H1 (cell line): ENCODE data around the gene COL11A2. TPM values are rescaled to one million over a fixed set of nuclear protein-coding genes. Genes with fewer than 3 reads are reported as not detected.

Experiments used
- CTCF ChIA-PET: fragments of 300-600 bp; sonication (Branson Sonifier 250); formaldehyde crosslinking; loops from one replicate; lab custom pipeline; 2021; ENCODE audit not compliant: partially characterized antibody; lab: Charles Lee
- POLR2A ChIA-PET: fragments of 300-600 bp; sonication (Branson Sonifier 250); formaldehyde crosslinking; loops from one replicate; lab custom pipeline; 2021; ENCODE audit warnings: inconsistent platforms; ENCODE audit not compliant: partially characterized antibody; lab: Charles Lee
- DNase-seq, 2 experiments: peaks; one replicate each; pipeline versions ENCODE4 v3.0.0 to v3.0.0-alpha.2; 2010 to 2022; ENCODE audit warnings: low spot score in 2 of 2, low read depth in 1 of 2, mixed read lengths in 1 of 2
- FAIRE-seq: peaks from 2 replicates; lab custom pipeline; 2011; peaks lifted over from hg19 to GRCh38; lab: Jason Lieb, UNC
- H2AFZ ChIP-seq: 2 replicates; pipeline ENCODE4 v1.8.1; 2012; ENCODE audit warnings: low read length, inconsistent platforms
- H2AK5ac ChIP-seq: 2 replicates; pipeline ENCODE4 v1.6.1; 2013; ENCODE audit warnings: low read depth, low read length
- H2BK120ac ChIP-seq: replicated peaks from 2 replicates; pipeline ENCODE3; 2013; ENCODE audit warnings: low read depth, low read length, inconsistent platforms
- H2BK12ac ChIP-seq: 2 replicates; pipeline ENCODE4 v1.6.1; 2013; ENCODE audit warnings: low read depth, low read length
- H2BK15ac ChIP-seq: 2 replicates; pipeline ENCODE4 v1.6.1; 2013; ENCODE audit warnings: low read length
- H2BK20ac ChIP-seq: 2 replicates; pipeline ENCODE4 v1.6.1; 2013; ENCODE audit warnings: low read length
- H2BK5ac ChIP-seq: 2 replicates; pipeline ENCODE4 v1.6.1; 2013; ENCODE audit warnings: low read depth, low read length
- H3K14ac ChIP-seq: 2 replicates; pipeline ENCODE4 v1.6.1; 2013; ENCODE audit warnings: inconsistent platforms; ENCODE audit not compliant: insufficient read length
- H3K18ac ChIP-seq: 2 replicates; pipeline ENCODE4 v1.6.1; 2013; ENCODE audit warnings: low read length; ENCODE audit errors: extremely low read depth
- H3K23ac ChIP-seq: 2 replicates; pipeline ENCODE4 v1.6.1; 2013; ENCODE audit warnings: inconsistent platforms; ENCODE audit not compliant: insufficient read length
- H3K23me2 ChIP-seq: 2 replicates; pipeline ENCODE4 v1.6.1; 2013; ENCODE audit warnings: low read depth, low read length
- H3K27ac ChIP-seq: 2 replicates; pipeline ENCODE4 v1.6.1; 2011; ENCODE audit warnings: low read depth, low read length, inconsistent platforms
- H3K27me3 ChIP-seq, 4 experiments: replicated peaks in 1 of 4; 1 replicate in 1 of 4; 2 replicates in 3 of 4; pipeline versions ENCODE4 v1.6.1 to v1.8.1; 2011 to 2013; ENCODE audit warnings: low read length in 3 of 4, mild to moderate bottlenecking in 3 of 4, inconsistent platforms in 2 of 4, mixed read lengths in 2 of 4, moderate library complexity in 1 of 4; ENCODE audit not compliant: control insufficient read depth in 3 of 4, insufficient read depth in 3 of 4; ENCODE audit errors: extremely low read depth in 1 of 4
- H3K36me3 ChIP-seq, 4 experiments: 2 replicates each; pipeline versions ENCODE4 v1.6.1 to v1.8.1; 2011 to 2013; ENCODE audit warnings: mild to moderate bottlenecking in 4 of 4, low read length in 3 of 4, moderate library complexity in 2 of 4, control low read depth in 1 of 4, inconsistent platforms in 1 of 4; ENCODE audit not compliant: insufficient read depth in 4 of 4, control insufficient read depth in 2 of 4
- H3K4ac ChIP-seq: replicated peaks from 2 replicates; pipeline ENCODE3; 2013; ENCODE audit warnings: low read length, low read depth, mixed read lengths, inconsistent platforms; ENCODE audit not compliant: insufficient read length
- H3K4me1 ChIP-seq, 4 experiments: replicated peaks in 1 of 4; 1 replicate in 1 of 4; 2 replicates in 3 of 4; pipeline versions ENCODE4 v1.6.1 to v1.8.1; 2011 to 2013; ENCODE audit warnings: low read length in 3 of 4, inconsistent platforms in 2 of 4, mixed read lengths in 1 of 4; ENCODE audit not compliant: insufficient read depth in 4 of 4, control insufficient read depth in 3 of 4
- H3K4me2 ChIP-seq, 2 experiments: 2 replicates each; pipeline versions ENCODE4 v1.6.1 to v1.8.1; 2011 to 2013; ENCODE audit warnings: low read depth in 2 of 2, low read length in 2 of 2, control low read depth in 1 of 2, inconsistent platforms in 1 of 2, mild to moderate bottlenecking in 1 of 2; ENCODE audit not compliant: insufficient read depth in 1 of 2
- H3K4me3 ChIP-seq, 4 experiments: fragments of 200-600, 300-600 bp in 1 of 4; sonication (generic), shearing (Covaris generic), sonication (Bioruptor Twin) in 1 of 4; 2 replicates each; pipeline versions ENCODE4 v1.5.1 to v1.8.1; 2011 to 2016; ENCODE audit warnings: low read length in 4 of 4, low read depth in 3 of 4, control low read depth in 2 of 4, inconsistent platforms in 2 of 4, mild to moderate bottlenecking in 2 of 4, mixed read lengths in 1 of 4, moderate library complexity in 1 of 4; ENCODE audit not compliant: insufficient read depth in 2 of 4; ENCODE audit errors: extremely low read depth in 1 of 4
- H3K56ac ChIP-seq: replicated peaks from 2 replicates; pipeline ENCODE3; 2013; ENCODE audit warnings: low read depth, mild to moderate bottlenecking, mixed read lengths, low read length, inconsistent platforms; ENCODE audit not compliant: insufficient read length
- H3K79me1 ChIP-seq: 2 replicates; pipeline ENCODE4 v1.6.1; 2013; ENCODE audit warnings: low read depth, low read length, control low read depth
- H3K79me2 ChIP-seq, 2 experiments: 2 replicates each; pipeline versions ENCODE4 v1.6.1 to v1.8.1; 2012 to 2013; ENCODE audit warnings: low read length in 2 of 2, mild to moderate bottlenecking in 2 of 2, inconsistent platforms in 1 of 2; ENCODE audit not compliant: insufficient read depth in 2 of 2, control insufficient read depth in 1 of 2
- H3K9ac ChIP-seq, 4 experiments: replicated peaks in 1 of 4; 1 replicate in 1 of 4; 2 replicates in 3 of 4; pipeline versions ENCODE4 v1.6.1 to v1.8.1; 2011 to 2013; ENCODE audit warnings: low read depth in 3 of 4, low read length in 3 of 4, control low read depth in 2 of 4, mild to moderate bottlenecking in 2 of 4, moderate library complexity in 2 of 4, inconsistent platforms in 1 of 4; ENCODE audit errors: extremely low read depth in 1 of 4
- H3K9me3 ChIP-seq, 2 experiments: 2 replicates each; pipeline versions ENCODE4 v1.6.1 to v1.8.1; 2012 to 2013; ENCODE audit warnings: mild to moderate bottlenecking in 2 of 2, moderate library complexity in 2 of 2, control low read depth in 1 of 2, inconsistent platforms in 1 of 2, low read depth in 1 of 2, low read length in 1 of 2, mixed read lengths in 1 of 2; ENCODE audit not compliant: insufficient read depth in 2 of 2
- H4K20me1 ChIP-seq, 2 experiments: replicated peaks in 1 of 2; 2 replicates each; pipeline versions ENCODE3 to v1.8.1; 2011 to 2013; ENCODE audit warnings: inconsistent platforms in 2 of 2, low read length in 2 of 2, mild to moderate bottlenecking in 1 of 2; ENCODE audit not compliant: insufficient read depth in 2 of 2, control insufficient read depth in 1 of 2
- H4K5ac ChIP-seq: 2 replicates; pipeline ENCODE4 v1.6.1; 2013; ENCODE audit warnings: low read length, low read depth, mixed read lengths, inconsistent platforms; ENCODE audit not compliant: insufficient read length
- H4K8ac ChIP-seq: 2 replicates; pipeline ENCODE4 v1.8.0; 2013; ENCODE audit warnings: mild to moderate bottlenecking, moderate library complexity, low read length, inconsistent platforms; ENCODE audit not compliant: insufficient read depth; ENCODE audit errors: extremely low read depth
- H4K91ac ChIP-seq: replicated peaks from 2 replicates; pipeline ENCODE3; 2013; ENCODE audit warnings: low read length, mixed read lengths, inconsistent platforms; ENCODE audit not compliant: insufficient read length
- CHD2 ChIP-seq: IDR thresholded peaks from 2 replicates; pipeline ENCODE4 v1.6.1; 2012; ENCODE audit warnings: low read length, improper control_type of control experiment
- EZH2 ChIP-seq: fragments of 200-600 bp; sonication (generic); IDR thresholded peaks from 2 replicates; pipeline ENCODE4 v1.7.1; 2012; ENCODE audit warnings: low read depth, mild to moderate bottlenecking, moderate library complexity, low read length, inconsistent platforms; ENCODE audit not compliant: severe bottlenecking
- SUZ12 ChIP-seq: fragments of 200-600 bp; sonication (generic); IDR thresholded peaks from 2 replicates; pipeline ENCODE4 v1.6.1; 2012; ENCODE audit warnings: mild to moderate bottlenecking, inconsistent platforms, low read length, moderate library complexity, mixed read lengths
- WGBS, 2 experiments: shearing (Covaris generic) in 1 of 2; methylation state at CpG; one replicate each; pipeline versions ENCODE4 v1.1.6 to v1.1.7; 2013 to 2015; ENCODE audit warnings: low lambda C conversion rate in 2 of 2, mixed read lengths in 2 of 2, inconsistent platforms in 1 of 2, low coverage in 1 of 2, missing lambda C conversion rate in 1 of 2; ENCODE audit not compliant: insufficient replicate concordance in 2 of 2, insufficient coverage in 1 of 2, insufficient read length in 1 of 2; ENCODE audit errors: extremely low coverage in 1 of 2, missing lambda C conversion rate in 1 of 2; 5-methylcytosine and 5-hydroxymethylcytosine counted together
- polyA plus RNA-seq, 7 experiments: library from polyadenylated mRNA; depleted of rRNA in 3 of 7; stranded (reverse) in 5 of 7; unstranded in 2 of 7; fragments of >200 nt in 5 of 7; fragments of 200-250 nt in 2 of 7; gene quantifications; 1 replicate in 5 of 7; 2 replicates in 1 of 7; 4 replicates in 1 of 7; pipeline versions ENCODE4 v1.2.1 to v1.2.3, GENCODE V29; 2011 to 2013; ENCODE audit warnings: missing spikeins in 2 of 7, mixed read lengths in 2 of 7
- total RNA-seq: library from RNA; stranded (reverse); fragmentation: NEBNext Ultra II Directional; extraction: Animal tissue kit (Norgen Biotek cat#: 25700); gene quantifications from 2 replicates; pipeline ENCODE4 v1.2.1, GENCODE V29; 2021

Gene COL11A2
- total and polyA plus RNA-seq, 2 of the 8 experiments (the other 6 are each of a cell fraction or from before 2014, with no cell fraction given) = 2.8 to 3.8 TPM

DNA sequence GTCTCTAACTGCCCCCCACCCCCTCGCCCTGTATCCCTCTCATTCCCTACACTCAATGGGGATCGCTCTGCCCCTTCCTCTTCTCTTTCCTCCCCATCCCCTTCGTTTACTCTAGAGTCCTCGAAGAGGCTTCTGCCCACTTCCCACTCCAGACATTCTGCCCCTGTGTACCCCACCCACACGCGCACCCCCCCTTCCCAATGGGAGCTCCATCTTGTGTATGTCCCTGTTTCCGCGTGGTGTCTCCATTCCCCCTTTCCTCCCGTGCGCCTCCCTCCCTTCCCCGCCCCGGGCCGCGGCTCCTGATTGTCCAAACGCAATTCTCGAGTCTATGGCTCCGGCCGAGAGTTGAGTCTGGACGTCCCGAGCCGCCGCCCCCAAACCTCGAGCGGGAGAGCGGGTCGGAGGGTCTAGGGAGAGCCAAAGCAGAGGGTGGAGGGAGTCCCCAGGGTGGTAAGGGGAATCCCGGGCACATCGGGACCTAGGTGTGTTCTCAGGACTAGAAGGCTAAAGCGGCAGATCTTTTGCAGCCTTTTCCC lies 15.4 kb upstream of the COL11A2 start:
- Histone ChIP-seq H3K56ac (no peak overlapping the region), H3K14ac (no peak overlapping the region), H3K4me1 (peaks cover 0 to 26% (median 11%) of the 10 kb centered on the region in 4 experiments; a peak in 6 of 7 replicates), H2BK15ac (no peak overlapping the region), H2AK5ac (no peak overlapping the region), H3K27me3 (peaks cover 9 to 46% (median 36%) of the 10 kb centered on the region in 4 experiments; a peak in 6 of 7 replicates), H2BK20ac (no peak overlapping the region), H4K91ac (no peak overlapping the region), H2AFZ (0 out of 2 replicates have a peak overlapping the region, but pooled peaks have one; percentile 1), H3K18ac (no peak overlapping the region; the same call in 1 of the 2 replicates), H3K27ac (no peak overlapping the region), H3K36me3 (peaks cover 4 to 20% (median 11%) of the 10 kb centered on the region in 4 experiments; a peak in 7 of 8 replicates), H3K23ac (no peak overlapping the region), H2BK12ac (no peak overlapping the region), H3K9me3 (no peaks in the 10 kb centered on the region), H3K79me2 (peaks cover 0 to 1% of the 10 kb centered on the region in 2 experiments; a peak in 1 of 4 replicates), H2BK120ac (no peak overlapping the region), H4K8ac (peak overlapping the region; percentile 77; the same call in 1 of the 2 replicates), H3K79me1 (peaks cover 6% of the 10 kb centered on the region), H3K9ac (peak overlapping the region in 2 of 4 experiments; percentile 4 to 41; a peak in 3 of 7 replicates), H3K4me3 (peak overlapping the region; percentile 75 to 92 (median 88)), H4K5ac (no peak overlapping the region), H3K23me2 (peaks cover 22% of the 10 kb centered on the region; the same call in 1 of the 2 replicates), H4K20me1 (peaks cover 7 to 19% of the 10 kb centered on the region in 2 experiments), H2BK5ac (no peak overlapping the region), H3K4me2 (peak overlapping the region; percentile 76 to 100), H3K4ac (no peak overlapping the region)
- peak; percentile 31; the same call in 1 of the 2 replicates for TF ChIP-seq SUZ12
- TF ChIP-seq CHD2 = no peak
- TF ChIP-seq EZH2 = peak; percentile 54
- ChIA-PET POLR2A (interaction anchor here (0.9 to 2.1 kb wide), 9 partner anchors 10 to 236 kb away, joined by 3 to 15 read pairs (median 5); partner anchors contain the start of genes B3GALT4, RPS18 and VPS52), CTCF (interaction anchor here (6.3 kb wide), 1 partner anchor 40 kb away, joined by 60 read pairs; no protein-coding TSS in a partner anchor)
- DNase-seq (peak in 1 of 2 experiments; percentile 66), FAIRE-seq (no peak)
- WGBS, 2 experiments = 6% methylated on average over 11 of the region's 29 CpGs; no CpG with 5 or more reads in 1 of the 2 experiments
